ENCODE data around the gene OGFRL1. TPM values are rescaled to one million over a fixed set of nuclear protein-coding genes. Genes with fewer than 3 reads are reported as not detected.

The OGFRL1 gene
- total and polyA plus RNA-seq, 2 of the 4 experiments (the other 2 are of a cell fraction), result 5.4 to 5.7 TPM

DNA sequence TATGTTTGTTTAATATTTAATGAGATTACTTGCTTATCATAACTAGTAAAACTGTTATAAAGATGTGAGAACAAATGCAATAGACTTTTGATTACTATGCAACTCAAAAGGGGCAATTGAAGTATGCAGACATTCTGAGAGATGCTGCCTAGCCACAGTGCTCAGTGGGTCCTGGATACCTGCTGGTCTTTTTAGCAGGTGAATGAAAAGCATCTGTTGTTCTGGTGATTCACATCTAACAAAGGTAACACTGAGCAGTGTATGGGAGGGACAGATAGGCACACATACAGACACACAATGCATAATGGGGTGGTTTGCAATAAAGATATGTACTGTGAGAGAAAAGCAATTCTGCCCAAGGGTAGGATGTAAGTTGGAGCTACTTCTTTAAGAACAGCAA is 46.9 kb downstream of the OGFRL1 start:
- Histone ChIP-seq H4K91ac (ENCODE audit: insufficient read depth, low read depth, low read length) (no peak overlapping the region), H3K4me2 (ENCODE audit: low read depth, low read length) (no peak overlapping the region), H2AFZ (replicated peaks; ENCODE audit: low read length, poor library complexity) (no peak overlapping the region), H3K79me1 (ENCODE audit: low read depth in 1 of 2, low read length in 2 of 2) (peaks cover 3 to 8% of the 10 kb centered on the region in 2 experiments; a peak in 2 of 4 replicates), H3K9me3 (ENCODE audit: control insufficient read depth, insufficient read depth, low read length) (no peaks in the 10 kb centered on the region), H2BK15ac (ENCODE audit: low read depth, low read length) (0 out of 3 replicates have a peak overlapping the region, but pooled peaks have one; percentile 20), H3K14ac (replicated peaks; ENCODE audit: low read depth, low read length) (no peak overlapping the region), H3K4me1 (ENCODE audit: control insufficient read depth, insufficient read depth, low read length) (peaks cover 6% of the 10 kb centered on the region), H2BK5ac (ENCODE audit: low read depth, low read length, poor library complexity, severe bottlenecking) (no peak overlapping the region), H3K27ac (ENCODE audit: insufficient read depth, low read length) (no peak overlapping the region), H3K4me3 (ENCODE audit: insufficient read depth, low read depth, low read length) (no peak overlapping the region), H3K23ac (ENCODE audit: low read depth, low read length) (no peak overlapping the region), H4K5ac (ENCODE audit: low read depth, low read length) (no peak overlapping the region), H2BK120ac (ENCODE audit: low read depth, low read length) (no peak overlapping the region), H3K4ac (ENCODE audit: low read depth, low read length) (no peak overlapping the region), H3K18ac (ENCODE audit: low read depth, low read length) (no peak overlapping the region), H2AK9ac (replicated peaks; ENCODE audit: low read depth, low read length, poor library complexity) (no peak overlapping the region), H3K36me3 (ENCODE audit: control insufficient read depth, insufficient read depth, low read length) (no peaks in the 10 kb centered on the region), H4K20me1 (ENCODE audit: insufficient read depth, low read length) (no peaks in the 10 kb centered on the region), H3K56ac (ENCODE audit: extremely low read depth, insufficient read depth, low read length) (no peak overlapping the region), H3K9ac (ENCODE audit: low read depth, low read length) (no peak overlapping the region), H4K8ac (ENCODE audit: low read depth in 2 of 2, low read length in 2 of 2) (no peak overlapping the region; a peak in 1 of 4 replicates), H3K9me1 (ENCODE audit: insufficient read depth, low read length) (peaks cover 8% of the 10 kb centered on the region), H3K27me3 (ENCODE audit: control insufficient read depth, insufficient read depth, low read length) (no peaks in the 10 kb centered on the region), H2AK5ac (ENCODE audit: low read depth, low read length) (no peak overlapping the region), H2BK20ac (ENCODE audit: low read depth, low read length) (no peak overlapping the region)
- BruUV-seq (replicated peaks), result no TSS peak
- DNase-seq, result no peak
- no peak for ATAC-seq (ENCODE audit: low read depth)
- POLR2A ChIA-PET (ENCODE audit: unreplicated experiment), result no interaction called here
- dilution Hi-C loops (cut with HindIII; ENCODE audit: low sequenced_read_pairs, unreplicated experiment) (no loop called here), in situ Hi-C loops (cut with MboI; ENCODE audit: low sequenced_read_pairs) (no loop called here), intact Hi-C loops (cut with micrococcal nuclease) (no loop called here)
- CTCF ChIA-PET, result no interaction called here
- TF ChIP-seq RFX5 (IDR thresholded peaks at IDR 0.05; ENCODE audit: low read depth, low read length) (no peak), MAFK (IDR thresholded peaks at IDR 0.05; ENCODE audit: low read depth, low read length) (no peak), MAZ (IDR thresholded peaks at IDR 0.05; ENCODE audit: borderline replicate concordance, low read depth, low read length) (no peak)
